Uterus (tissue), 2 donors: Measurements from ENCODE around the gene CDRT15L2.
"Not testable (repeated sequence)": the region's sequence is repeated elsewhere in the genome, so short reads cannot be mapped to it uniquely, and the experiment has no call there.

ENCODE experiments used
- POLR2A ChIP-seq, 2 donors: fragments of 450-650 bp; IDR thresholded peaks; one replicate each; pipeline ENCODE4 v1.6.1; 2016; ENCODE audit warnings: antibody characterized with exemption in 2 of 2, mild to moderate bottlenecking in 1 of 2, moderate library complexity in 1 of 2
- TF ChIP-seq, protein P1 (sequence below), 4 experiments: fragments of 200-600 bp in 2 of 4; fragments of 450-650 bp in 2 of 4; sonication (generic) in 2 of 4; IDR thresholded peaks; one replicate each; pipeline ENCODE4 v1.5.1; 2016 to 2019; ENCODE audit warnings: antibody characterized with exemption in 4 of 4, mild to moderate bottlenecking in 2 of 4, moderate library complexity in 1 of 4

DNA sequence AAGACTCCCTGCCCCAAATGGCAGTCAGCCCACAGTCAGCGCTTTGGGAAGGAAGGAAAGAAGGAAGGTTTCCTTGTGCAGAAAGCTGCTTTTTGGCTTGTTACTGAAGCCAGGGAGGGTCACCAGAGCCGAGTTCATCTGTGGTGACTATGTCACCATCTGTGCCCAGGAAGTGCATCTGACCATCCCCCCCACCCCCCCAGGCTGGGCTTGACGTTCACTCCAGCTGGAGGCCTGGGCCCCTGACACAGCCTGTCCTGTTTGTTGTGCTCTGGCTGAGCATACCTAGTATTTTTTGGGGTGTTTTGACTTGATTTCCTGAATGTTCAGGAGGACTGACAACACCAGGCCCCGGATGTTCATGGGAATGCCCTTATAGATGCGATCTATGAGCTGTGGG is 31.6 kb upstream of the CDRT15L2 start:
- TF ChIP-seq, protein P1, sequence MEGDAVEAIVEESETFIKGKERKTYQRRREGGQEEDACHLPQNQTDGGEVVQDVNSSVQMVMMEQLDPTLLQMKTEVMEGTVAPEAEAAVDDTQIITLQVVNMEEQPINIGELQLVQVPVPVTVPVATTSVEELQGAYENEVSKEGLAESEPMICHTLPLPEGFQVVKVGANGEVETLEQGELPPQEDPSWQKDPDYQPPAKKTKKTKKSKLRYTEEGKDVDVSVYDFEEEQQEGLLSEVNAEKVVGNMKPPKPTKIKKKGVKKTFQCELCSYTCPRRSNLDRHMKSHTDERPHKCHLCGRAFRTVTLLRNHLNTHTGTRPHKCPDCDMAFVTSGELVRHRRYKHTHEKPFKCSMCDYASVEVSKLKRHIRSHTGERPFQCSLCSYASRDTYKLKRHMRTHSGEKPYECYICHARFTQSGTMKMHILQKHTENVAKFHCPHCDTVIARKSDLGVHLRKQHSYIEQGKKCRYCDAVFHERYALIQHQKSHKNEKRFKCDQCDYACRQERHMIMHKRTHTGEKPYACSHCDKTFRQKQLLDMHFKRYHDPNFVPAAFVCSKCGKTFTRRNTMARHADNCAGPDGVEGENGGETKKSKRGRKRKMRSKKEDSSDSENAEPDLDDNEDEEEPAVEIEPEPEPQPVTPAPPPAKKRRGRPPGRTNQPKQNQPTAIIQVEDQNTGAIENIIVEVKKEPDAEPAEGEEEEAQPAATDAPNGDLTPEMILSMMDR (IDR thresholded peaks at IDR 0.05): not testable (repeated sequence)
- TF ChIP-seq POLR2A (IDR thresholded peaks at IDR 0.05): not testable (repeated sequence)
